Liver (tissue), 3 donors: ENCODE measurements around the gene SDK2.

Experiments
- EGR1 ChIP-seq, 2 donors: IDR thresholded peaks; 2 replicates each; pipeline ENCODE4 v1.6.1; 2016 to 2018; ENCODE audit warnings: antibody characterized with exemption in 2 of 2, low read depth in 2 of 2
- JUND ChIP-seq, 2 donors: IDR thresholded peaks; 2 replicates each; pipeline ENCODE4 v1.6.1; 2016; ENCODE audit warnings: antibody characterized with exemption in 2 of 2
- RXRA ChIP-seq, 2 donors: IDR thresholded peaks; 2 replicates each; pipeline ENCODE4 v1.6.1; 2017 to 2018; ENCODE audit warnings: antibody characterized with exemption in 2 of 2, mild to moderate bottlenecking in 1 of 2
- SP1 ChIP-seq: IDR thresholded peaks from 2 replicates; pipeline ENCODE4 v1.6.1; 2018; ENCODE audit warnings: antibody characterized with exemption, mild to moderate bottlenecking
- TAF1 ChIP-seq: conservative IDR thresholded peaks from 2 replicates; pipeline ENCODE4 v1.6.1; 2016; ENCODE audit warnings: antibody characterized with exemption, mild to moderate bottlenecking
- YY1 ChIP-seq: IDR thresholded peaks from 2 replicates; pipeline ENCODE4 v1.6.1; 2016; ENCODE audit warnings: antibody characterized with exemption, mild to moderate bottlenecking
- TF ChIP-seq, protein P1 (sequence below): fragments of 150-350 bp; IDR thresholded peaks from 2 replicates; pipeline ENCODE4 v1.5.1; 2017; ENCODE audit warnings: improper control_type of control experiment, low read depth, low read length; ENCODE audit not compliant: missing input control
- TF ChIP-seq, protein P2 (sequence below): IDR thresholded peaks from 2 replicates; pipeline ENCODE4 v1.6.1; 2016; ENCODE audit warnings: antibody characterized with exemption, mild to moderate bottlenecking
- TF ChIP-seq, protein P3 (sequence below): IDR thresholded peaks from 2 replicates; pipeline ENCODE4 v1.6.1; 2016; ENCODE audit warnings: antibody characterized with exemption
- donor health status: healthy.
- donor health status: healthy.

DNA sequence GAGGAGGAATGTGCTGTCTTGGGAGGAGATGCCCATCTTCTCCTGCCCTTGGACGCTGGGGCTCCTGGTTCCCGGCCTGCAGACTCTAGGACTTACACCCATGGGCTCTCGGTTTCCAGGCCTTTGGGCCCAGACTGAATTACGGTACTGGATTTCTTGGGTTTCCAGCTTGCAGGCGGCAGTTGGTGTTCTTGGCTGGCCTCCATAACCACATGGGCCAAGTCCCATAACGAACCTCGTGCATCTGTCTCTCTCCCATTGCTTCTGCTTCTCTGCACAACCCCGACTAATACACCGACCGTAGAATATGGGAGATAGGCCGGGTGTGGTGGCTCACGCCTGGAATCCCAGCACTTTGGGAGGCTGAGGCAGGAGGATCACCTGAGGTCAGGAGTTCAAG, 162.6 kb downstream of the SDK2 start:
- no peak for TF ChIP-seq TAF1
- TF ChIP-seq, protein P1, sequence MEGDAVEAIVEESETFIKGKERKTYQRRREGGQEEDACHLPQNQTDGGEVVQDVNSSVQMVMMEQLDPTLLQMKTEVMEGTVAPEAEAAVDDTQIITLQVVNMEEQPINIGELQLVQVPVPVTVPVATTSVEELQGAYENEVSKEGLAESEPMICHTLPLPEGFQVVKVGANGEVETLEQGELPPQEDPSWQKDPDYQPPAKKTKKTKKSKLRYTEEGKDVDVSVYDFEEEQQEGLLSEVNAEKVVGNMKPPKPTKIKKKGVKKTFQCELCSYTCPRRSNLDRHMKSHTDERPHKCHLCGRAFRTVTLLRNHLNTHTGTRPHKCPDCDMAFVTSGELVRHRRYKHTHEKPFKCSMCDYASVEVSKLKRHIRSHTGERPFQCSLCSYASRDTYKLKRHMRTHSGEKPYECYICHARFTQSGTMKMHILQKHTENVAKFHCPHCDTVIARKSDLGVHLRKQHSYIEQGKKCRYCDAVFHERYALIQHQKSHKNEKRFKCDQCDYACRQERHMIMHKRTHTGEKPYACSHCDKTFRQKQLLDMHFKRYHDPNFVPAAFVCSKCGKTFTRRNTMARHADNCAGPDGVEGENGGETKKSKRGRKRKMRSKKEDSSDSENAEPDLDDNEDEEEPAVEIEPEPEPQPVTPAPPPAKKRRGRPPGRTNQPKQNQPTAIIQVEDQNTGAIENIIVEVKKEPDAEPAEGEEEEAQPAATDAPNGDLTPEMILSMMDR: no peak
- no peak for TF ChIP-seq SP1
- no peak for TF ChIP-seq RXRA (IDR thresholded peaks at IDR 0.05)
- TF ChIP-seq, protein P2, sequence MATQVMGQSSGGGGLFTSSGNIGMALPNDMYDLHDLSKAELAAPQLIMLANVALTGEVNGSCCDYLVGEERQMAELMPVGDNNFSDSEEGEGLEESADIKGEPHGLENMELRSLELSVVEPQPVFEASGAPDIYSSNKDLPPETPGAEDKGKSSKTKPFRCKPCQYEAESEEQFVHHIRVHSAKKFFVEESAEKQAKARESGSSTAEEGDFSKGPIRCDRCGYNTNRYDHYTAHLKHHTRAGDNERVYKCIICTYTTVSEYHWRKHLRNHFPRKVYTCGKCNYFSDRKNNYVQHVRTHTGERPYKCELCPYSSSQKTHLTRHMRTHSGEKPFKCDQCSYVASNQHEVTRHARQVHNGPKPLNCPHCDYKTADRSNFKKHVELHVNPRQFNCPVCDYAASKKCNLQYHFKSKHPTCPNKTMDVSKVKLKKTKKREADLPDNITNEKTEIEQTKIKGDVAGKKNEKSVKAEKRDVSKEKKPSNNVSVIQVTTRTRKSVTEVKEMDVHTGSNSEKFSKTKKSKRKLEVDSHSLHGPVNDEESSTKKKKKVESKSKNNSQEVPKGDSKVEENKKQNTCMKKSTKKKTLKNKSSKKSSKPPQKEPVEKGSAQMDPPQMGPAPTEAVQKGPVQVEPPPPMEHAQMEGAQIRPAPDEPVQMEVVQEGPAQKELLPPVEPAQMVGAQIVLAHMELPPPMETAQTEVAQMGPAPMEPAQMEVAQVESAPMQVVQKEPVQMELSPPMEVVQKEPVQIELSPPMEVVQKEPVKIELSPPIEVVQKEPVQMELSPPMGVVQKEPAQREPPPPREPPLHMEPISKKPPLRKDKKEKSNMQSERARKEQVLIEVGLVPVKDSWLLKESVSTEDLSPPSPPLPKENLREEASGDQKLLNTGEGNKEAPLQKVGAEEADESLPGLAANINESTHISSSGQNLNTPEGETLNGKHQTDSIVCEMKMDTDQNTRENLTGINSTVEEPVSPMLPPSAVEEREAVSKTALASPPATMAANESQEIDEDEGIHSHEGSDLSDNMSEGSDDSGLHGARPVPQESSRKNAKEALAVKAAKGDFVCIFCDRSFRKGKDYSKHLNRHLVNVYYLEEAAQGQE: no peak
- no peak for TF ChIP-seq YY1
- no peak for TF ChIP-seq JUND (IDR thresholded peaks at IDR 0.05)
- TF ChIP-seq, protein P3, sequence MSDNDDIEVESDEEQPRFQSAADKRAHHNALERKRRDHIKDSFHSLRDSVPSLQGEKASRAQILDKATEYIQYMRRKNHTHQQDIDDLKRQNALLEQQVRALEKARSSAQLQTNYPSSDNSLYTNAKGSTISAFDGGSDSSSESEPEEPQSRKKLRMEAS: no peak
- no peak for TF ChIP-seq EGR1 (IDR thresholded peaks at IDR 0.05; ENCODE audit: low read depth in 2 of 2)
